Mammary epithelial cell (primary cell): Measurements from ENCODE around the gene PTRH2.

Source experiments
- CTCF ChIP-seq, 2 donors: IDR thresholded peaks in 1 of 2; conservative IDR thresholded peaks in 1 of 2; 2 replicates each; pipeline ENCODE4 v1.5.1; 2011 to 2012; ENCODE audit warnings: inconsistent platforms in 2 of 2, low read length in 2 of 2, mild to moderate bottlenecking in 2 of 2, control low read depth in 1 of 2, low read depth in 1 of 2; ENCODE audit not compliant: insufficient read depth in 1 of 2; ENCODE audit errors: extremely low read depth in 1 of 2
- EZH2 ChIP-seq: IDR thresholded peaks from 2 replicates; pipeline ENCODE4 v1.6.1; 2012; ENCODE audit warnings: low read length, inconsistent platforms, borderline replicate concordance

- TF ChIP-seq EZH2 (no peak), CTCF (conservative IDR thresholded peaks at IDR 0.05 in 1 of 2, IDR thresholded peaks at IDR 0.05 in 1 of 2; ENCODE audit: extremely low read depth in 1 of 2, insufficient read depth in 1 of 2, low read depth in 1 of 2, low read length in 2 of 2) (no peak)
Measured at GRCh38 chr17:59723041-59723440, 15.8 kb upstream of the PTRH2 start.
